ENCODE data around the gene ZNF692.

Gene ZNF692

DNA sequence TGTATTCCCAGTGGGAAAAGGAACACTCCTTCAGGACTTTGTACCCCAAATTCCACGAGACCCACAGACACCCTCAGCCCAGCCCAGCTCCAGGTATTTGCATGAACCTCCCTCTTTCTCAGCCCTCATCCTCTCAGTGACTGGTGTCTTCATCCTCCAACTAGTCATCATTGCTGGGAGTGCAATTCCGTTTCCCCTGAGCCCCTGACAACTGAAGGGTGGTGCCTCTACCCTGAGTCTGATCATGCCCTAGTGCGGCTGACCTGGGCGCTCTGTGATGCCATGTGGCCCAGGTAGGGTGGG lies 3.8 kb upstream of the ZNF692 start:
- H3K36me3 ChIP-seq (ENCODE audit: insufficient read depth, low read length): no peaks in the 10 kb centered on the region; the same call in 1 of the 2 replicates
- DNase-seq (no peak), ATAC-seq (ENCODE audit: insufficient read depth, low read depth) (peak; percentile 20)
- no peaks in the 10 kb centered on the region for H3K27me3 ChIP-seq (ENCODE audit: insufficient read depth, low read length, poor library complexity)
- H4K20me1 ChIP-seq (ENCODE audit: insufficient read depth, low read length): no peaks in the 10 kb centered on the region
- peak overlapping the region; percentile 52 to 90 for H3K4me3 ChIP-seq (ENCODE audit: low read depth in 1 of 2, low read length in 2 of 2)
- peak overlapping the region; percentile 79 for H3K27ac ChIP-seq (ENCODE audit: low read length)
- H3K9ac ChIP-seq (ENCODE audit: low read depth, low read length): peak overlapping the region; percentile 73
- peak overlapping the region; percentile 90 for H2AFZ ChIP-seq (ENCODE audit: low read depth, low read length)
- H3K9me3 ChIP-seq (ENCODE audit: insufficient read depth, low read length, severe bottlenecking): no peaks in the 10 kb centered on the region
- TF ChIP-seq, protein P1, sequence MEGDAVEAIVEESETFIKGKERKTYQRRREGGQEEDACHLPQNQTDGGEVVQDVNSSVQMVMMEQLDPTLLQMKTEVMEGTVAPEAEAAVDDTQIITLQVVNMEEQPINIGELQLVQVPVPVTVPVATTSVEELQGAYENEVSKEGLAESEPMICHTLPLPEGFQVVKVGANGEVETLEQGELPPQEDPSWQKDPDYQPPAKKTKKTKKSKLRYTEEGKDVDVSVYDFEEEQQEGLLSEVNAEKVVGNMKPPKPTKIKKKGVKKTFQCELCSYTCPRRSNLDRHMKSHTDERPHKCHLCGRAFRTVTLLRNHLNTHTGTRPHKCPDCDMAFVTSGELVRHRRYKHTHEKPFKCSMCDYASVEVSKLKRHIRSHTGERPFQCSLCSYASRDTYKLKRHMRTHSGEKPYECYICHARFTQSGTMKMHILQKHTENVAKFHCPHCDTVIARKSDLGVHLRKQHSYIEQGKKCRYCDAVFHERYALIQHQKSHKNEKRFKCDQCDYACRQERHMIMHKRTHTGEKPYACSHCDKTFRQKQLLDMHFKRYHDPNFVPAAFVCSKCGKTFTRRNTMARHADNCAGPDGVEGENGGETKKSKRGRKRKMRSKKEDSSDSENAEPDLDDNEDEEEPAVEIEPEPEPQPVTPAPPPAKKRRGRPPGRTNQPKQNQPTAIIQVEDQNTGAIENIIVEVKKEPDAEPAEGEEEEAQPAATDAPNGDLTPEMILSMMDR (IDR thresholded peaks at IDR 0.05; ENCODE audit: borderline replicate concordance, extremely low read depth, low read length, poor library complexity, severe bottlenecking): no peak
- no peak for TF ChIP-seq EZH2 (IDR thresholded peaks at IDR 0.05; ENCODE audit: borderline replicate concordance, low read depth, low read length, severe bottlenecking)
- H3K4me2 ChIP-seq (ENCODE audit: insufficient read depth, low read length): peak overlapping the region; percentile 93
- H3K79me2 ChIP-seq (ENCODE audit: insufficient read depth, low read length): peaks cover 10% of the 10 kb centered on the region
- peaks cover 43% of the 10 kb centered on the region for H3K4me1 ChIP-seq (ENCODE audit: insufficient read depth, low read length)

GRCh38 chr1:248861616-248862015 lies 2.7 kb upstream of the ZNF692 start:
- ATAC-seq (ENCODE audit: insufficient read depth, low read depth): no peak
- Histone ChIP-seq H3K36me3 (ENCODE audit: insufficient read depth, low read length) (no peaks in the 10 kb centered on the region; the same call in 1 of the 2 replicates), H3K4me3 (ENCODE audit: low read depth in 1 of 2, low read length in 2 of 2) (no peak overlapping the region), H3K79me2 (ENCODE audit: insufficient read depth, low read length) (peaks cover 20% of the 10 kb centered on the region), H3K27me3 (ENCODE audit: insufficient read depth, low read length, poor library complexity) (no peaks in the 10 kb centered on the region), H3K4me2 (ENCODE audit: insufficient read depth, low read length) (no peak overlapping the region), H3K9ac (ENCODE audit: low read depth, low read length) (no peak overlapping the region), H3K9me3 (ENCODE audit: insufficient read depth, low read length, severe bottlenecking) (no peaks in the 10 kb centered on the region), H4K20me1 (ENCODE audit: insufficient read depth, low read length) (no peaks in the 10 kb centered on the region), H3K27ac (ENCODE audit: low read length) (no peak overlapping the region), H3K4me1 (ENCODE audit: insufficient read depth, low read length) (peaks cover 53% of the 10 kb centered on the region), H2AFZ (ENCODE audit: low read depth, low read length) (no peak overlapping the region)
- TF ChIP-seq EZH2 (IDR thresholded peaks at IDR 0.05; ENCODE audit: borderline replicate concordance, low read depth, low read length, severe bottlenecking): no peak
- TF ChIP-seq, protein P1 (IDR thresholded peaks at IDR 0.05; ENCODE audit: borderline replicate concordance, extremely low read depth, low read length, poor library complexity, severe bottlenecking): no peak
- no peak for DNase-seq

GRCh38 chr1:248860007-248860406 lies 1.1 kb upstream of the ZNF692 start:
- Histone ChIP-seq H3K4me3 (ENCODE audit: low read depth in 1 of 2, low read length in 2 of 2) (peak overlapping the region in 1 of 2 experiments; percentile 94; a peak in 2 of 4 replicates), H3K79me2 (ENCODE audit: insufficient read depth, low read length) (peaks cover 26% of the 10 kb centered on the region), H3K27ac (ENCODE audit: low read length) (peak overlapping the region; percentile 92; the same call in 1 of the 2 replicates), H2AFZ (ENCODE audit: low read depth, low read length) (peak overlapping the region; percentile 68), H3K36me3 (ENCODE audit: insufficient read depth, low read length) (peaks cover 15% of the 10 kb centered on the region), H3K27me3 (ENCODE audit: insufficient read depth, low read length, poor library complexity) (no peaks in the 10 kb centered on the region), H3K4me1 (ENCODE audit: insufficient read depth, low read length) (peaks cover 65% of the 10 kb centered on the region), H3K9ac (ENCODE audit: low read depth, low read length) (peak overlapping the region; percentile 97), H3K4me2 (ENCODE audit: insufficient read depth, low read length) (peak overlapping the region; percentile 95), H3K9me3 (ENCODE audit: insufficient read depth, low read length, severe bottlenecking) (no peaks in the 10 kb centered on the region), H4K20me1 (ENCODE audit: insufficient read depth, low read length) (no peaks in the 10 kb centered on the region)
- ATAC-seq (ENCODE audit: insufficient read depth, low read depth): no peak
- no peak for DNase-seq
- no peak for TF ChIP-seq EZH2 (IDR thresholded peaks at IDR 0.05; ENCODE audit: borderline replicate concordance, low read depth, low read length, severe bottlenecking)
- TF ChIP-seq, protein P1 (IDR thresholded peaks at IDR 0.05; ENCODE audit: borderline replicate concordance, extremely low read depth, low read length, poor library complexity, severe bottlenecking): no peak
